Neural cell (in vitro differentiated cells): ENCODE measurements around the gene ABHD2.

Experiments used
- EP300 ChIP-seq: fragments of 450-650 bp; conservative IDR thresholded peaks from 2 replicates; pipeline ENCODE4 v1.6.1; 2014; ENCODE audit warnings: antibody characterized with exemption, mild to moderate bottlenecking, moderate library complexity; ENCODE audit not compliant: poor library complexity, severe bottlenecking
- EZH2 ChIP-seq: fragments of 200-600, 300-800 bp; shearing (Covaris generic), sonication (generic); IDR thresholded peaks from 2 replicates; pipeline ENCODE4 v1.6.1; 2014; ENCODE audit warnings: antibody characterized with exemption, low read length, borderline replicate concordance, mild to moderate bottlenecking; ENCODE audit not compliant: insufficient read depth, poor library complexity, severe bottlenecking
- POLR2AphosphoS5 ChIP-seq: IDR thresholded peaks from 2 replicates; pipeline ENCODE4 v1.6.1; 2012
- RAD21 ChIP-seq: fragments of 450-650 bp; conservative IDR thresholded peaks from 2 replicates; pipeline ENCODE4 v1.6.1; 2014; ENCODE audit warnings: antibody characterized with exemption, mild to moderate bottlenecking, moderate library complexity
- SMC3 ChIP-seq: fragments of 450-650 bp; conservative IDR thresholded peaks from 2 replicates; pipeline ENCODE4 v1.6.1; 2014; ENCODE audit warnings: antibody characterized with exemption, mild to moderate bottlenecking, moderate library complexity; ENCODE audit not compliant: poor library complexity
- TAF1 ChIP-seq: IDR thresholded peaks from 2 replicates; pipeline ENCODE4 v1.6.1; 2012; ENCODE audit warnings: low read depth
- TF ChIP-seq, protein P1 (sequence below): fragments of 450-650 bp; IDR thresholded peaks from 2 replicates; pipeline ENCODE4 v1.5.1; 2014; ENCODE audit warnings: antibody characterized with exemption, mild to moderate bottlenecking, moderate library complexity; ENCODE audit not compliant: poor library complexity, severe bottlenecking

DNA sequence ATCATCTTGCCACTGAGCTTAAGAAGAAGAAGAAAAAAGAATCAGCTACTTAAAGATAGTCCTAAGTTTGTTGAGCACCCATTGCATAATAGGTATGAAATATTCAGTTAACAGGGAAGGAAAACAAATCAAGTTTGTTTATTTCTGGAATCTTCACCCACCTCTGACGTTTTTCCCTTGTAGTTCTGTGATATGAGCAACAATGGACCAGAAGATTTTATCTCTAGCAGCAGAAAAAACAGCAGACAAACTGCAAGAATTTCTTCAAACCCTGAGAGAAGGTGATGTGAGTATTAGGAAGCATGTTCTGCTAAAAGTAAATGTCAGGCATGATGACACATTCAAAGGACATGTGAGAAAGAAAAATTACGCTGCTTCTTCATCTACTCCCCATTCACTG is 159.2 kb downstream of the ABHD2 start:
- TF ChIP-seq EZH2: no peak
- TF ChIP-seq, protein P1, sequence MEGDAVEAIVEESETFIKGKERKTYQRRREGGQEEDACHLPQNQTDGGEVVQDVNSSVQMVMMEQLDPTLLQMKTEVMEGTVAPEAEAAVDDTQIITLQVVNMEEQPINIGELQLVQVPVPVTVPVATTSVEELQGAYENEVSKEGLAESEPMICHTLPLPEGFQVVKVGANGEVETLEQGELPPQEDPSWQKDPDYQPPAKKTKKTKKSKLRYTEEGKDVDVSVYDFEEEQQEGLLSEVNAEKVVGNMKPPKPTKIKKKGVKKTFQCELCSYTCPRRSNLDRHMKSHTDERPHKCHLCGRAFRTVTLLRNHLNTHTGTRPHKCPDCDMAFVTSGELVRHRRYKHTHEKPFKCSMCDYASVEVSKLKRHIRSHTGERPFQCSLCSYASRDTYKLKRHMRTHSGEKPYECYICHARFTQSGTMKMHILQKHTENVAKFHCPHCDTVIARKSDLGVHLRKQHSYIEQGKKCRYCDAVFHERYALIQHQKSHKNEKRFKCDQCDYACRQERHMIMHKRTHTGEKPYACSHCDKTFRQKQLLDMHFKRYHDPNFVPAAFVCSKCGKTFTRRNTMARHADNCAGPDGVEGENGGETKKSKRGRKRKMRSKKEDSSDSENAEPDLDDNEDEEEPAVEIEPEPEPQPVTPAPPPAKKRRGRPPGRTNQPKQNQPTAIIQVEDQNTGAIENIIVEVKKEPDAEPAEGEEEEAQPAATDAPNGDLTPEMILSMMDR: no peak
- TF ChIP-seq TAF1: no peak
- no peak for TF ChIP-seq POLR2AphosphoS5
- TF ChIP-seq RAD21: no peak
- TF ChIP-seq EP300: no peak
- no peak for TF ChIP-seq SMC3
